ENCODE data around the gene NKX3-2. TPM values are rescaled to one million over a fixed set of nuclear protein-coding genes. Genes with fewer than 3 reads are reported as not detected.
"Not testable (repeated sequence)": the region's sequence is repeated elsewhere in the genome, so short reads cannot be mapped to it uniquely, and the experiment has no call there.

The NKX3-2 gene
- total RNA-seq (2014; rRNA removed; shearing (Covaris generic)) = 0.52 and 0.76 TPM in 2 replicates

GRCh38 chr4:13543839-13544605 is at the start of gene NKX3-2:
TSS of gene NKX3-2 (minus strand) at chr4:13544508. CDS start at chr4:13544414, 94 bp downstream.
- no peaks in the 10 kb centered on the region for H3K36me3 ChIP-seq (replicated peaks; ENCODE audit: control insufficient read depth, insufficient read depth, low read length)
- DNase-seq = peak; percentile 83
- peaks cover 95% of the 10 kb centered on the region for H3K27me3 ChIP-seq (ENCODE audit: control insufficient read depth, insufficient read depth, low read length)
- peak within 1 kb of the TSS; percentile 61 for H3K4me3 ChIP-seq (ENCODE audit: insufficient read depth, low read depth, low read length)

GRCh38 chr4:13592220-13592619 is 47.9 kb upstream of the NKX3-2 start:
- Histone ChIP-seq H3K4me3 (ENCODE audit: insufficient read depth, low read depth, low read length) (no peak overlapping the region), H3K27me3 (ENCODE audit: control insufficient read depth, insufficient read depth, low read length) (no peaks in the 10 kb centered on the region), H3K36me3 (replicated peaks; ENCODE audit: control insufficient read depth, insufficient read depth, low read length) (peaks cover 14% of the 10 kb centered on the region)
- DNase-seq = no peak

- Histone ChIP-seq H3K36me3 (replicated peaks; ENCODE audit: control insufficient read depth, insufficient read depth, low read length) (peaks cover 17% of the 10 kb centered on the region), H3K4me3 (ENCODE audit: insufficient read depth, low read depth, low read length) (no peak overlapping the region), H3K27me3 (ENCODE audit: control insufficient read depth, insufficient read depth, low read length) (no peaks in the 10 kb centered on the region)
- no peak for DNase-seq
These were observed 46.5 kb upstream of the NKX3-2 start for GRCh38 chr4:13590766-13591165.

- no peak for DNase-seq
- no peaks in the 10 kb centered on the region for H3K27me3 ChIP-seq (ENCODE audit: control insufficient read depth, insufficient read depth, low read length)
- H3K36me3 ChIP-seq (replicated peaks; ENCODE audit: control insufficient read depth, insufficient read depth, low read length) = peaks cover 15% of the 10 kb centered on the region
- no peak overlapping the region for H3K4me3 ChIP-seq (ENCODE audit: insufficient read depth, low read depth, low read length)
These were observed 44.6 kb upstream of the NKX3-2 start for GRCh38 chr4:13588954-13589353.

- H3K36me3 ChIP-seq (replicated peaks; ENCODE audit: control insufficient read depth, insufficient read depth, low read length) = peaks cover 18% of the 10 kb centered on the region
- H3K4me3 ChIP-seq (ENCODE audit: insufficient read depth, low read depth, low read length) = no peak overlapping the region
- no peak for DNase-seq
- no peaks in the 10 kb centered on the region for H3K27me3 ChIP-seq (ENCODE audit: control insufficient read depth, insufficient read depth, low read length)
These were observed 40.2 kb upstream of the NKX3-2 start for GRCh38 chr4:13584481-13584880.

GRCh38 chr4:13580036-13580435 is 35.7 kb upstream of the NKX3-2 start:
- peaks cover 19% of the 10 kb centered on the region for H3K36me3 ChIP-seq (replicated peaks; ENCODE audit: control insufficient read depth, insufficient read depth, low read length)
- H3K27me3 ChIP-seq (ENCODE audit: control insufficient read depth, insufficient read depth, low read length) = no peaks in the 10 kb centered on the region
- H3K4me3 ChIP-seq (ENCODE audit: insufficient read depth, low read depth, low read length) = no peak overlapping the region
- DNase-seq = no peak

GRCh38 chr4:13577660-13578059 is 33.4 kb upstream of the NKX3-2 start:
- Histone ChIP-seq H3K4me3 (ENCODE audit: insufficient read depth, low read depth, low read length) (no peak overlapping the region), H3K27me3 (ENCODE audit: control insufficient read depth, insufficient read depth, low read length) (no peaks in the 10 kb centered on the region), H3K36me3 (replicated peaks; ENCODE audit: control insufficient read depth, insufficient read depth, low read length) (peaks cover 16% of the 10 kb centered on the region)
- no peak for DNase-seq

- H3K36me3 ChIP-seq (replicated peaks; ENCODE audit: control insufficient read depth, insufficient read depth, low read length) = peaks cover 16% of the 10 kb centered on the region
- H3K27me3 ChIP-seq (ENCODE audit: control insufficient read depth, insufficient read depth, low read length) = no peaks in the 10 kb centered on the region
- no peak overlapping the region for H3K4me3 ChIP-seq (ENCODE audit: insufficient read depth, low read depth, low read length)
- DNase-seq = no peak
These were observed 26.6 kb upstream of the NKX3-2 start for GRCh38 chr4:13570916-13571315.

- no peak for DNase-seq
- Histone ChIP-seq H3K4me3 (ENCODE audit: insufficient read depth, low read depth, low read length) (no peak overlapping the region), H3K36me3 (replicated peaks; ENCODE audit: control insufficient read depth, insufficient read depth, low read length) (peaks cover 13% of the 10 kb centered on the region), H3K27me3 (ENCODE audit: control insufficient read depth, insufficient read depth, low read length) (no peaks in the 10 kb centered on the region)
These were observed 22.8 kb upstream of the NKX3-2 start for GRCh38 chr4:13567125-13567524.

- Histone ChIP-seq H3K27me3 (ENCODE audit: control insufficient read depth, insufficient read depth, low read length) (no peaks in the 10 kb centered on the region; the same call in 1 of the 2 replicates), H3K4me3 (ENCODE audit: insufficient read depth, low read depth, low read length) (no peak overlapping the region), H3K36me3 (replicated peaks; ENCODE audit: control insufficient read depth, insufficient read depth, low read length) (no peaks in the 10 kb centered on the region)
- no peak for DNase-seq
These were observed 18.6 kb upstream of the NKX3-2 start for GRCh38 chr4:13562876-13563275.

GRCh38 chr4:13561673-13562072 is 17.4 kb upstream of the NKX3-2 start:
- Histone ChIP-seq H3K27me3 (ENCODE audit: control insufficient read depth, insufficient read depth, low read length) (no peaks in the 10 kb centered on the region; the same call in 1 of the 2 replicates), H3K4me3 (ENCODE audit: insufficient read depth, low read depth, low read length) (no peak overlapping the region), H3K36me3 (replicated peaks; ENCODE audit: control insufficient read depth, insufficient read depth, low read length) (no peaks in the 10 kb centered on the region)
- DNase-seq = no peak

- not testable (repeated sequence) for DNase-seq; H3K4me3 ChIP-seq (ENCODE audit: insufficient read depth, low read depth, low read length); H3K36me3 ChIP-seq (replicated peaks; ENCODE audit: control insufficient read depth, insufficient read depth, low read length); H3K27me3 ChIP-seq (ENCODE audit: control insufficient read depth, insufficient read depth, low read length)
These were observed 15.8 kb upstream of the NKX3-2 start for GRCh38 chr4:13560111-13560510.

GRCh38 chr4:13559413-13559812 is 15.1 kb upstream of the NKX3-2 start:
- no peak for DNase-seq
- Histone ChIP-seq H3K36me3 (replicated peaks; ENCODE audit: control insufficient read depth, insufficient read depth, low read length) (no peaks in the 10 kb centered on the region), H3K27me3 (ENCODE audit: control insufficient read depth, insufficient read depth, low read length) (no peaks in the 10 kb centered on the region; the same call in 1 of the 2 replicates), H3K4me3 (ENCODE audit: insufficient read depth, low read depth, low read length) (no peak overlapping the region)

- H3K27me3 ChIP-seq (ENCODE audit: control insufficient read depth, insufficient read depth, low read length) = no peaks in the 10 kb centered on the region; the same call in 1 of the 2 replicates
- no peak overlapping the region for H3K4me3 ChIP-seq (ENCODE audit: insufficient read depth, low read depth, low read length)
- DNase-seq = no peak
- H3K36me3 ChIP-seq (replicated peaks; ENCODE audit: control insufficient read depth, insufficient read depth, low read length) = no peaks in the 10 kb centered on the region
These were observed 14.6 kb upstream of the NKX3-2 start for GRCh38 chr4:13558881-13559280.

- Histone ChIP-seq H3K4me3 (ENCODE audit: insufficient read depth, low read depth, low read length) (no peak overlapping the region), H3K36me3 (replicated peaks; ENCODE audit: control insufficient read depth, insufficient read depth, low read length) (no peaks in the 10 kb centered on the region), H3K27me3 (ENCODE audit: control insufficient read depth, insufficient read depth, low read length) (no peaks in the 10 kb centered on the region; the same call in none of the 2 replicates)
- no peak for DNase-seq
These were observed 11.0 kb upstream of the NKX3-2 start for GRCh38 chr4:13555325-13555724.

All from H7 (cell line).